HEK293 (cell line): ENCODE measurements around the gene MYRFL.

ENCODE experiments used
- OVOL3 ChIP-seq: fragments of 450-650 bp; formaldehyde crosslinking; IDR thresholded peaks from 2 replicates; pipeline ENCODE4 v1.5.1; 2016; ENCODE audit warnings: missing biosample characterization, missing genetic modification characterization
- ZNF157 ChIP-seq: fragments of 450-650 bp; formaldehyde crosslinking; IDR thresholded peaks from 2 replicates; pipeline ENCODE4 v1.5.1; 2016; ENCODE audit warnings: missing biosample characterization, missing genetic modification characterization

GRCh38 chr12:69947123-69947522 is 122.1 kb downstream of the MYRFL start:
- TF ChIP-seq OVOL3 (tag by site-specific recombination) (no peak), ZNF157 (tag by site-specific recombination) (no peak)
